AG09309 (cell line): Measurements from ENCODE around the gene FBXL19.
A peak's percentile ranks its signal among the peaks of the same experiment; 100 is the strongest.

ENCODE experiments used
- DNase-seq: peaks from one replicate; pipeline ENCODE4 v3.0.0-alpha.2; 2010; ENCODE audit warnings: low read depth
- H3K4me3 ChIP-seq: 2 replicates; pipeline ENCODE4 v1.5.1; 2011; ENCODE audit warnings: mild to moderate bottlenecking, low read depth, low read length, moderate library complexity; ENCODE audit not compliant: control insufficient read depth
- CTCF ChIP-seq: IDR thresholded peaks from 2 replicates; pipeline ENCODE4 v1.5.1; 2011; ENCODE audit warnings: mild to moderate bottlenecking, low read depth, low read length, inconsistent platforms; ENCODE audit not compliant: insufficient read depth, control insufficient read depth; ENCODE audit errors: missing control alignments

FBXL19 gene, protein sequence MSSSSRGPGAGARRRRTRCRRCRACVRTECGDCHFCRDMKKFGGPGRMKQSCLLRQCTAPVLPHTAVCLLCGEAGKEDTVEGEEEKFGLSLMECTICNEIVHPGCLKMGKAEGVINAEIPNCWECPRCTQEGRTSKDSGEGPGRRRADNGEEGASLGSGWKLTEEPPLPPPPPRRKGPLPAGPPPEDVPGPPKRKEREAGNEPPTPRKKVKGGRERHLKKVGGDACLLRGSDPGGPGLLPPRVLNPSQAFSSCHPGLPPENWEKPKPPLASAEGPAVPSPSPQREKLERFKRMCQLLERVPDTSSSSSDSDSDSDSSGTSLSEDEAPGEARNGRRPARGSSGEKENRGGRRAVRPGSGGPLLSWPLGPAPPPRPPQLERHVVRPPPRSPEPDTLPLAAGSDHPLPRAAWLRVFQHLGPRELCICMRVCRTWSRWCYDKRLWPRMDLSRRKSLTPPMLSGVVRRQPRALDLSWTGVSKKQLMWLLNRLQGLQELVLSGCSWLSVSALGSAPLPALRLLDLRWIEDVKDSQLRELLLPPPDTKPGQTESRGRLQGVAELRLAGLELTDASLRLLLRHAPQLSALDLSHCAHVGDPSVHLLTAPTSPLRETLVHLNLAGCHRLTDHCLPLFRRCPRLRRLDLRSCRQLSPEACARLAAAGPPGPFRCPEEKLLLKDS

GRCh38 chr16:30923554-30924075, at the start of gene FBXL19:
Gene FBXL19 (plus strand): TSS chr16:30923572. CDS start chr16:30925755, 2,183 bp downstream.
- TF ChIP-seq CTCF: no peak
- H3K4me3 ChIP-seq: peak within 1 kb of the TSS; percentile 89
- DNase-seq: no peak

DNA sequence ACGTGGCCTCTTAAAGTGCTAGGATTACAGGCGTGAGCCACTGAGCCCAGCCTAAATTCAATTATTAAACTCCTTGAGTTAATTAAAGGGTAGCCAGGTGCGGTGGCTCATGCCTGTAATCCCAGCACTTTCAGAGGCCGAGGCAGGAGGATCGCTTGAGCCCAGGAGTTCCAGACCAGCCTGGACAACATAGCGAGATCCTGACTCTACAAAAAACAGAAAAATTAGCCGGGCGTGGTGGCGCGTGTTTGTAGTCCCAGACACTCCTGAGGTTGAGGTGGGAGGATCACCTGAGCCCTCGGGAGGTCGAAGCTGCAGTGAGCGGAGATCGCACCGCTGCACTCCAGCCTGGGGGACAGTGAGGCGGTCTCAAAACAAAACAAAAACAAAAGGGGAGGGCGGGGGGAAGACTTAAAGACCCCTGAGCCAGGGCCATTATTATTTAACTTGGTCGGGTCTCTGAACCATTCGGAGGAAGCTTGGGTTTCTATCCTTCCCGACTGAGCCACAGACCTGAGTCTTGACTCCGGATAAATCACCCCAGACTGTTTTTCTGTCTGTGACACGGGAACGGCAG, 49.0 kb upstream of the FBXL19 start:
- TF ChIP-seq CTCF: no peak
- H3K4me3 ChIP-seq: peak overlapping the region; percentile 97
- no peak for DNase-seq

- TF ChIP-seq CTCF: no peak
- peak overlapping the region; percentile 97 for H3K4me3 ChIP-seq
- DNase-seq: peak; percentile 37
These were observed 48.3 kb upstream of the FBXL19 start for GRCh38 chr16:30874821-30875717.

DNA sequence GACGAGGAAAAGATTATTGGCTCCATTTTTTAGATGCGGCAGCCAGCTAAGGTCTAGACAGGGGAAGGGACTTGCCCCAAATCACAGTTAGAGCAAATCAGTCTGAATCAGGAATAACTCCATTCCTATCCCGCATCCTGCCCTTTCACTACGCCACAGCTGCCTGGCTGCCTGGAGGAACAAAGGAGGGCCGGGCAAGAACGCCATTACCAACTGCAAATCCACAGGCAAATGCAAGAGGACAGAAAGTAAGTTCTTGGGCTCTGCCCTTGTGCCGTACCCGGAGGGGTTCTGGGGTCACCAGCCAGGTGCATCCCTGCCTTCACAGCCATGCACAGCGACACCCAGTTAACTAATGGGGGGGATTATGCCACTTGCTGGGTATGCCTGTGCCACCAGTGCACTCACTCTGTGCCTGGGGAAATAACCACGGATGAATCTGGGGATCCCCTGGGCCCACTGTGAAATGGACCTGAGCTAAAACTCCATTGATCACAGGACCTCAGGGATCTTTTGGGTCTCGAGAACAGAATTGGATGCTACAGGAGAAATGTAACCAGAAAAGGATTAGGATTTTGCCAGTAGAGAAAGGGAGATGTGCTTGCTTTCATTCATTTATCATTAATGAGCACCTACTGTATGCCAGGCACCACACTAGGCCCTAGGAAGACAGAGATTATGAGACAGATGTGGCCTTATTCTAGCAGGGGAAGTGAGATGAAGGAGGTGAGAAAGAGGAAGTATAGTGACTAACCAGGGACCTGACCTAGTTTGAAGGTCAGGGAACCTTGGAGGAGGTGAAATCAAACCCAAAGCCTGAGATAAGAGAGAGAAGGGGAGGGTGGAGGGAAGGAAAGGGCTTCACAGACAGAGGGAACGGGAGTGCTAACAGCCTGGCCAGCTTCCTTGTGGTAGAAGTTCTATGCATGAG, 47.2 kb upstream of the FBXL19 start:
- peak overlapping the region; percentile 97 for H3K4me3 ChIP-seq
- no peak for TF ChIP-seq CTCF
- no peak for DNase-seq

DNA sequence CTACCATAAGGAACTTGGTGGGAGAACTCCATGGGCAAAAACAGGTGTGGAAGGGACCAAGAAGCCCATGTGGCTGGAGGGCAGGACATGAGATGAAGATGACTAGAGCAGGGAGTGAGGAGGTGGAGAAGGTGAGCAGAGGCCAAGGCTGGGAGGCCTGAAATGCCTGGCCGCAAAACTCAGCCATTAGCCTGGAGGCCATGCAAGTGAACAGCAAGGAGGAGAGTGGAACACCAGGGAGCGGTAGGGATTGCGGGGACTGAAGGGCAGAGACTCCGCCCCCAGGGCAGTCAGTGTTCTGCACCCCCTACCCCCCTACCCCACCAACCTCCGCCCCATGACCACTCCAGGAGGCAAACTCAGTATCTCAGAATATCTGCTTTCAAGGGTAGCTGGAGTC, 46.5 kb upstream of the FBXL19 start:
- H3K4me3 ChIP-seq: no peak overlapping the region; the same call in 1 of the 2 replicates
- TF ChIP-seq CTCF: no peak
- no peak for DNase-seq
